NCI-H345 treated with DMSO at 0.1 percent for 48 hours (cell line): ENCODE results near the gene SKIC2.
"Not testable (repeated sequence)": the region's sequence is repeated elsewhere in the genome, so short reads cannot be mapped to it uniquely, and the experiment has no call there.

Experiments
- DNase-seq: peaks from one replicate; lab custom pipeline; 2025; ENCODE audit not compliant: unreplicated experiment; lab: John Stamatoyannopoulos, UW

SKIC2 gene

DNA sequence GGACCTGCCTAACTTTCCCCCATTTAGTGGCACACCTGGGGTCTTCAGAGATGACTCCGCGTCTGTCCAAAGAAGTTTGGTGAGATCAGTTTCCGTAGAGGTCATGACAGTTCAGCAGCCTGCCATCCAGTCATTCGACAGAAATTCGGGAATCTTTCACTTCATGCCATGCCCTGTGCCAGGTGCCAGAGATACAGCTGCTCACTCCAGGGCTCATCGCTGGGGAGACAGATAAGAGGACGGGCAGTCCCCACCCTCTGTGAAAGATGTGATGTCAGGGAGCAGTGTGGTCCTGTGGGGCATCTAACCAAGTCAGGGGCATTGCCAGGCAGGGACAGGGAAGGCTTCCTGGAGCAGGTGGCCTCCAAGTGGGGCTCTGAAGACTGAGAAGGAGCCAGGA, 44.3 kb downstream of the SKIC2 start:
- not testable (repeated sequence) for DNase-seq

GRCh38 chr6:32004393-32004792, 45.4 kb downstream of the SKIC2 start:
- not testable (repeated sequence) for DNase-seq

- peak; percentile 20 for DNase-seq
Measured at GRCh38 chr6:32004864-32005537, 46.0 kb downstream of the SKIC2 start.

GRCh38 chr6:32005538-32005880, 46.5 kb downstream of the SKIC2 start:
- not testable (repeated sequence) for DNase-seq

DNA sequence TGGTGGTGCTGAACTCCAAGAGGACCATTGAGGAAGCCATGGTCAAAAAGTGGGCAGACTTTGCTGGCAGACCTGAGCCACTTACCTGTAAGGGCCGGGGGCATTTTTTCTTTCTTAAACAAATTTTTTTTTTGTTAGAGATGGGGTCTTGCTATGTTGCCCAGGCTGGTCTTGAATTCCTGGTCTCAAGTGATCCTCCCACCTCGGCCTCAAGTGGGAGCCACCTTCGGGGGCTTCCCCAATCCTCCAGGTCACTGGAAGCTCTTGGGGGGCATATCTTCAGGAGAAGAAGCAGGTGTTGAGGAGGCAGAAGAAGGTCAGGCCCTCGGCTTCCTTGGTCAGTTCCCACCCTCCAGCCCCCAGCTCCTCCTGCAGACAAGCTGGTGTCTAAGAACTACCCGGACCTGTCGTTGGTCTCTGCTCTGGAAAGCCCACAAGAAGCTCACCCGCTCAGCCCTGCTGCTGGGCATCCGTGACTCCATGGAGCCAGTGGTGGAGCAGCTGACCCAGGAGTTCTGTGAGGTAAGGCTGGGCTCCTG, 47.1 kb downstream of the SKIC2 start:
- not testable (repeated sequence) for DNase-seq

DNA sequence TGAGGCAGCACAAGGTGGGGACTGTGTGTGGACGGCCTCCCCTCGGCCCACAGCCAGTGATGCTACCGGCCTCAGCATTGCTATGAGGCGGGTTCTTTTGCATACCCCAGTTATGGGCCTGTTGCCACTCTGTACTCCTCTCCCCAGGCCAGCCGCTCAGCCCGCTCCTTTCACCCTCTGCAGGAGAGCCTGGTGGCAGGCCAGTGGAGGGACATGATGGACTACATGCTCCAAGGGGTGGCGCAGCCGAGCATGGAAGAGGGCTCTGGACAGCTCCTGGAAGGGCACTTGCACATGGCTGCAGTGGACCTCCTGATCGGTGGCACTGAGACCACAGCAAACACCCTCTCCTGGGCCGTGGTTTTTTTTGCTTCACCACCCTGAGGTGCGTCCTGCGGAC, 48.1 kb downstream of the SKIC2 start:
- DNase-seq, result not testable (repeated sequence)

- DNase-seq, result not testable (repeated sequence)
Measured at GRCh38 chr6:32008037-32008436, 49.1 kb downstream of the SKIC2 start.

DNA sequence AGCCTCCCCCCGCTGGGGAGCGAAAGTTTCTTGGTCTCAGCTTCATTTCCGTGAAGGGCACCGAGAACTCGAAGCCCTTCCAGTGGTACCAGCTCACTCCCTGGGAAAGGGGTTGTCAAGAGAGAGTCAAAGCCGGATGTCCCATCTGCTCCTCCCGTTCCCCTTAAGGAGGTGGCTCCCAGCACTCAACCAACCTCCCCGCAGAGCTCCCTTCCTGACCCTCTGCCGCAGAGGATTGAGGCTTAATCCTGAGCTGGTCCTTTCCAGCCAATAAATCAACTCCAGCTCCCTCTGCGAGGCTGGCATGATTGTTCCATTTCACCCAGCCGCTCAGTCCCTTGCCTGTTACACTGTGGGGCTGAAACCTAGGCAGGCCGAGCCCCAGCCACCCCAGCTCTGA, 49.6 kb downstream of the SKIC2 start:
- not testable (repeated sequence) for DNase-seq

GRCh38 chr6:32009537-32009936, 50.6 kb downstream of the SKIC2 start:
- DNase-seq, result not testable (repeated sequence)

- not testable (repeated sequence) for DNase-seq
Measured at GRCh38 chr6:32010856-32011530, 52.0 kb downstream of the SKIC2 start.

- DNase-seq, result not testable (repeated sequence)
Measured at GRCh38 chr6:32012941-32013617, 54.1 kb downstream of the SKIC2 start.

GRCh38 chr6:32013738-32014137, 54.8 kb downstream of the SKIC2 start:
- not testable (repeated sequence) for DNase-seq

DNA sequence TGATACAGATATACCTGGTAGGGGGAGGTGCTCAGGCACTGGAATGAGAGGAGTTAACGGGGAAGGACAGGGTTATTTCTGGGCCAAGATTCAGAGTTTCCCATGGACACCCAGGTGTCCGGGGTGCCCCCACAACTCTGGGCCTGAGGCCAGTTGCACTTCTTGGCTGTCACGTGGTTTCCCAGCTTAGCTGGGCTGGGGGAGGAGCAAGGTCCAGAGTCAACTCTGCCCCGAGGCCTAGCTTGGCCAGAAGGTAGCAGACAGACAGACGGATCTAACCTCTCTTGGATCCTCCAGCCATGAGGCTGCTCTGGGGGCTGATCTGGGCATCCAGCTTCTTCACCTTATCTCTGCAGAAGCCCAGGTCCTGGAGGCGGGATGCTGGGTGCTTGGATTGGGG, 55.6 kb downstream of the SKIC2 start, which contains the start of gene C4B:
Gene C4B (plus strand): TSS at position 249 of the 400 bp plus-strand sequence. CDS start 51 bp downstream, at position 300.
- not testable (repeated sequence) for DNase-seq
